Upper lobe of left lung (tissue), 4 donors: ENCODE results near the gene VSTM2B.

Experiments used
- CTCF ChIP-seq, 6 experiments: fragments of 450-650 bp in 4 of 6; fragments of 200-600 bp in 2 of 6; sonication (generic) in 2 of 6; IDR thresholded peaks; one replicate each; pipeline ENCODE4 v1.5.1; 2016 to 2019; ENCODE audit warnings: antibody characterized with exemption in 6 of 6
- EP300 ChIP-seq, 4 donors: sonication (generic); formaldehyde crosslinking; IDR thresholded peaks; one replicate each; pipeline ENCODE4 v1.5.1; 2017; ENCODE audit warnings: antibody characterized with exemption in 4 of 4, control low read depth in 2 of 4
- POLR2A ChIP-seq, 4 donors: fragments of 450-650 bp; IDR thresholded peaks; one replicate each; pipeline ENCODE4 v1.5.1; 2016 to 2017; ENCODE audit warnings: antibody characterized with exemption in 4 of 4, mild to moderate bottlenecking in 2 of 4
- POLR2AphosphoS5 ChIP-seq, 2 donors: sonication (generic); formaldehyde crosslinking; IDR thresholded peaks; one replicate each; pipeline ENCODE4 v1.5.1; 2017; ENCODE audit warnings: antibody characterized with exemption in 2 of 2

GRCh38 chr19:29579308-29579910, 53.6 kb downstream of the VSTM2B start:
- TF ChIP-seq POLR2AphosphoS5 (IDR thresholded peaks at IDR 0.05) (no peak), CTCF (IDR thresholded peaks at IDR 0.05) (no peak), POLR2A (IDR thresholded peaks at IDR 0.05) (no peak), EP300 (IDR thresholded peaks at IDR 0.05) (no peak)
